OCI-LY3 (cell line): ENCODE results near the gene MRPL28.

Source experiments
- EZH2phosphoT487 ChIP-seq: fragments of 200-600 bp; shearing (Covaris generic); IDR thresholded peaks from 2 replicates; pipeline ENCODE4 v1.6.1; 2018; ENCODE audit warnings: antibody characterized with exemption, mixed run types, low read depth
- TF ChIP-seq, protein P1 (sequence below): fragments of 200-600, 300-600 bp; sonication (generic); IDR thresholded peaks from 2 replicates; pipeline ENCODE4 v1.5.1; 2014; ENCODE audit warnings: antibody characterized with exemption, low read length, low read depth

DNA sequence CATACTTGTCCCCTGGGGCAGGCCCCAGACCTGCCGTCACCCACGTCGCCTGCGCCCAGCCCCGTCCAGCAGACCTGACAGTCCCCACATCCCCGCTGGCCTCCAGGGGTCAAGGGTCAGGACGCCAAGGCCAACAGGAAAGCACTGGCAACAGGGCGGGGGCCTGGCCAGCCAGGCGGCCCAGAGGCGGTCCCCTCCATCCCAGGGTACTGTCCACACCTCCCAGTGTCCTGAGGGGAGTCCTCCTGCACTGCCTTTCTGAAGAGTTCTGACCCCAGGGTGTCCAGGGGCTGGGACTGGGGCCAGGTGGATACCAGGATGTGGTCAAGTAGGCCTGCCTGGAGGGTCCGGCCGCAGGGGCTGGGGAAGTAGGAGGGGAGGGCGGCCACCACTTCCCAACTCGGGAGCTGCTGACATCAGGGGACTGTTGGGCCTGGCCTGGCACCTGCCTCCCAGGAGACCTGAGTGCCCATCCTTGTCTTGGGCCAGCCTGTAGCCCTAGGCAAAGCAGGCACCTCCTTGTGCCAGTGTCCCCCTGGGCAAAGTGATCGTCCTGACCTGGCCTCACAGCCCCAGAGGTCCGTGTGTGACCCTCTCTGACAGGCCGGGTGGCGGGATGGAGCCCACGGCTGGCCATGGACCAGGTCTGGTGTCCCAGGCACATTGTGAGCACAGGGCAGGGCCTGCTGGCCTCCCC is 11.1 kb downstream of the MRPL28 start:
- TF ChIP-seq, protein P1, sequence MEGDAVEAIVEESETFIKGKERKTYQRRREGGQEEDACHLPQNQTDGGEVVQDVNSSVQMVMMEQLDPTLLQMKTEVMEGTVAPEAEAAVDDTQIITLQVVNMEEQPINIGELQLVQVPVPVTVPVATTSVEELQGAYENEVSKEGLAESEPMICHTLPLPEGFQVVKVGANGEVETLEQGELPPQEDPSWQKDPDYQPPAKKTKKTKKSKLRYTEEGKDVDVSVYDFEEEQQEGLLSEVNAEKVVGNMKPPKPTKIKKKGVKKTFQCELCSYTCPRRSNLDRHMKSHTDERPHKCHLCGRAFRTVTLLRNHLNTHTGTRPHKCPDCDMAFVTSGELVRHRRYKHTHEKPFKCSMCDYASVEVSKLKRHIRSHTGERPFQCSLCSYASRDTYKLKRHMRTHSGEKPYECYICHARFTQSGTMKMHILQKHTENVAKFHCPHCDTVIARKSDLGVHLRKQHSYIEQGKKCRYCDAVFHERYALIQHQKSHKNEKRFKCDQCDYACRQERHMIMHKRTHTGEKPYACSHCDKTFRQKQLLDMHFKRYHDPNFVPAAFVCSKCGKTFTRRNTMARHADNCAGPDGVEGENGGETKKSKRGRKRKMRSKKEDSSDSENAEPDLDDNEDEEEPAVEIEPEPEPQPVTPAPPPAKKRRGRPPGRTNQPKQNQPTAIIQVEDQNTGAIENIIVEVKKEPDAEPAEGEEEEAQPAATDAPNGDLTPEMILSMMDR: no peak
- TF ChIP-seq EZH2phosphoT487: no peak
